ENCODE results near the gene TMED9. TPM values are rescaled to one million over a fixed set of nuclear protein-coding genes. Genes with fewer than 3 reads are reported as not detected.
A peak's percentile ranks its signal among the peaks of the same experiment; 100 is the strongest.

TMED9 gene
- total and polyA plus RNA-seq, 9 of the 15 experiments (the other 6 are each of a cell fraction or from before 2014, with no cell fraction given), result 43.7 to 301 (median 90.0) TPM

DNA sequence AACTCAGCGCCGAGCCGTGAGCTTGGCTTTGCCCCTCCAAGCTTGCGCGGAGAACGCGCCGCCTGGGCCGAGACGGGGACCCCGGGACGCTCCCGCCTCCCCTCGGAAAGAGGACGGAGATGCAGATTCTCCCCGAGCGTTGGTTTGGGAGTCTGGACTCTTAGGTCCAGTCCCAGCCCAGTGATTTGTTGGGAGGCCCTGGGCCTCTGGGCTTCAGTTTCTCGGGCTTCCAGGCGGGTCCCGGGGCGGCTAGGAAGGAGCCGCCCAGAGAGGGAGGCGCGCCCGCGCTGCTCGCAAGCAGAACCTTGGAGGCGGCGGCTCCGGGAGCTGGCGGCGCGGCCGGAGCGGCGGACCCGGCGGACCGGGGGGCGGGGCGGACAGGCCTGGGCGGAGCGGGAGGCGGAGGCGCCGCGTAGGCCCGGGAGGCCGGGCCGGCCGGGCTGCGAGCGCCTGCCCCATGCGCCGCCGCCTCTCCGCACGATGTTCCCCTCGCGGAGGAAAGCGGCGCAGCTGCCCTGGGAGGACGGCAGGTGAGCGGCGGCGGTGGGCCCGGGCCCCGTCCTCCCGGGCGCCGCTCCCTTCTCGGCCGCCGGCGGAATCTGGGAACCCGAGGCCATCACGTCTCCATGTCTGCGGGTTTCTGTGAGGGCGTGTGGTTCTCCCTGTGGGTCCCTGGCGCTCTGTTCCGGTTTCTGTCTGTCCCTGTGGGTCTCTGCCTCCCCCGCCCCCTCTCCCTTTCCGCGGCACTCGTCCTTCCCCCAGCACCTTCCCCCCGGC is 7.9 kb downstream of the TMED9 start, which contains the start of gene B4GALT7 (continued):
- no peak for TF ChIP-seq ZNF696 (CRISPR knock-in tag; conservative IDR thresholded peaks at IDR 0.05)
- 0 out of 2 replicates have a peak, but pooled peaks have one; percentile 14 for TF ChIP-seq MECOM (CRISPR knock-in tag; IDR thresholded peaks at IDR 0.05)
- TF ChIP-seq TAF15 (IDR thresholded peaks at IDR 0.05; ENCODE audit: low read depth, low read length), result no peak
- TF ChIP-seq MYC (IDR thresholded peaks at IDR 0.05; ENCODE audit: low read depth, low read length), result peak; percentile 86
- 0 out of 2 replicates have a peak, but pooled peaks have one; percentile 32 for TF ChIP-seq MYC (CRISPR knock-in tag; IDR thresholded peaks at IDR 0.05; ENCODE audit: borderline replicate concordance, low read depth)
- TF ChIP-seq RBM17 (IDR thresholded peaks at IDR 0.05; ENCODE audit: borderline replicate concordance, low read depth, low read length), result no peak
- TF ChIP-seq SIN3B (IDR thresholded peaks at IDR 0.05; ENCODE audit: low read depth), result peak; percentile 95
- no peak for TF ChIP-seq MEF2D (tag; conservative IDR thresholded peaks at IDR 0.05; ENCODE audit: low read depth)
- peak; percentile 73 for TF ChIP-seq MAX (CRISPR knock-in tag; IDR thresholded peaks at IDR 0.05)
- TF ChIP-seq RB1 (IDR thresholded peaks at IDR 0.05; ENCODE audit: low read depth), result peak; percentile 93
- TF ChIP-seq USF2 (CRISPR knock-in tag; IDR thresholded peaks at IDR 0.05), result no peak
- TF ChIP-seq ZNF407 (IDR thresholded peaks at IDR 0.05; ENCODE audit: low read depth), result no peak
- peak; percentile 67 to 73 for TF ChIP-seq NRF1 (conservative IDR thresholded peaks at IDR 0.05 in 1 of 2, IDR thresholded peaks at IDR 0.05 in 1 of 2)
- peak; percentile 51; the same call in 1 of the 2 replicates for TF ChIP-seq ATF7 (IDR thresholded peaks at IDR 0.05)
- TF ChIP-seq FOXK2 (conservative IDR thresholded peaks at IDR 0.05 in 1 of 2, IDR thresholded peaks at IDR 0.05 in 1 of 2; ENCODE audit: low read depth in 2 of 2), result no peak
- TF ChIP-seq ZFX (CRISPR knock-in tag; IDR thresholded peaks at IDR 0.05), result peak; percentile 96
- peak; percentile 90 for TF ChIP-seq TAF1 (IDR thresholded peaks at IDR 0.05; ENCODE audit: control insufficient read depth, extremely low read depth, insufficient read depth, low read length, severe bottlenecking)

Measured in K562 (cell line).